Limb (tissue), 2 donors: Measurements from ENCODE around the gene GPC4.
A peak's percentile ranks its signal among the peaks of the same experiment; 100 is the strongest.
"Not testable (repeated sequence)": the region's sequence is repeated elsewhere in the genome, so short reads cannot be mapped to it uniquely, and the experiment has no call there.

Experiments used
- DNase-seq, 2 donors: peaks; one replicate each; pipeline ENCODE4 v3.0.0-alpha.2; 2016; ENCODE audit errors: extremely low spot score in 2 of 2

Gene GPC4

GRCh38 chrX:133307094-133307493 is 108.2 kb downstream of the GPC4 start:
- no peak for DNase-seq

- no peak for DNase-seq
These were observed 109.0 kb downstream of the GPC4 start for GRCh38 chrX:133306316-133306715.

GRCh38 chrX:133305348-133305747 is 109.9 kb downstream of the GPC4 start:
- no peak for DNase-seq

- DNase-seq = no peak
These were observed 112.4 kb downstream of the GPC4 start for GRCh38 chrX:133302775-133303445.

- DNase-seq = peak in 1 of 2 donors; percentile 45
These were observed 114.7 kb downstream of the GPC4 start for GRCh38 chrX:133300591-133300990.

GRCh38 chrX:133297284-133297683 is 118.0 kb downstream of the GPC4 start:
- DNase-seq = no peak

- DNase-seq = no peak
These were observed 121.2 kb downstream of the GPC4 start for GRCh38 chrX:133294126-133294525.

GRCh38 chrX:133290076-133290475 is 125.2 kb downstream of the GPC4 start:
- DNase-seq = no peak

GRCh38 chrX:133287860-133288259 is 127.4 kb downstream of the GPC4 start:
- no peak for DNase-seq

- no peak for DNase-seq
These were observed 129.9 kb downstream of the GPC4 start for GRCh38 chrX:133285341-133285740.

- DNase-seq = not testable (repeated sequence)
These were observed 136.1 kb downstream of the GPC4 start for GRCh38 chrX:133279112-133279730.

GRCh38 chrX:133273180-133273579 is 142.1 kb downstream of the GPC4 start:
- DNase-seq = no peak

- DNase-seq = no peak
These were observed 146.1 kb downstream of the GPC4 start for GRCh38 chrX:133269168-133269567.

- DNase-seq = no peak
These were observed 147.7 kb downstream of the GPC4 start for GRCh38 chrX:133267621-133268020.

- peak in 1 of 2 donors; percentile 33 for DNase-seq
These were observed 150.0 kb downstream of the GPC4 start for GRCh38 chrX:133265331-133265730.

GRCh38 chrX:133258481-133258880 is 156.8 kb downstream of the GPC4 start:
- no peak for DNase-seq

- DNase-seq = no peak
These were observed 160.6 kb downstream of the GPC4 start for GRCh38 chrX:133254666-133255065.

- DNase-seq = no peak
These were observed 164.1 kb downstream of the GPC4 start for GRCh38 chrX:133251204-133251603.

GRCh38 chrX:133250184-133251100 is 164.8 kb downstream of the GPC4 start:
- DNase-seq = no peak
